Muscle of arm (tissue), 12 donors: ENCODE data around the gene ANKRD23. TPM values are rescaled to one million over a fixed set of nuclear protein-coding genes. Genes with fewer than 3 reads are reported as not detected.
"Not testable (repeated sequence)": the region's sequence is repeated elsewhere in the genome, so short reads cannot be mapped to it uniquely, and the experiment has no call there.

ENCODE experiments used
- DNase-seq: peaks from one replicate; pipeline ENCODE4 v3.0.0-alpha.2; 2013
- polyA plus RNA-seq, 12 donors: library from polyadenylated mRNA; unstranded; fragments of 120-200 nt; gene quantifications; one replicate each; pipeline ENCODE4 v1.2.1, GENCODE V29; 2013; ENCODE audit not compliant: insufficient read length in 12 of 12

The ANKRD23 gene
- polyA plus RNA-seq, 12 donors, result 2.9 to 594 (median 13.9) TPM; not detected in 1

GRCh38 chr2:96865654-96866053 is 21.8 kb upstream of the ANKRD23 start:
- no peak for DNase-seq

- DNase-seq, result no peak
Measured at GRCh38 chr2:96864343-96865091, 20.7 kb upstream of the ANKRD23 start.

- DNase-seq, result no peak
Measured at GRCh38 chr2:96863575-96864342, 19.9 kb upstream of the ANKRD23 start.

GRCh38 chr2:96863056-96863455 is 19.2 kb upstream of the ANKRD23 start:
- DNase-seq, result not testable (repeated sequence)

- DNase-seq, result no peak
Measured at GRCh38 chr2:96861074-96861473, 17.3 kb upstream of the ANKRD23 start.

GRCh38 chr2:96860065-96861029 is 16.5 kb upstream of the ANKRD23 start:
- DNase-seq, result no peak

GRCh38 chr2:96859681-96860064 is 15.9 kb upstream of the ANKRD23 start:
- DNase-seq, result no peak

GRCh38 chr2:96859099-96859649 is 15.4 kb upstream of the ANKRD23 start:
- no peak for DNase-seq

- peak; percentile 99 for DNase-seq
Measured at GRCh38 chr2:96857667-96858372, 14.0 kb upstream of the ANKRD23 start, which contains the start of gene ANKRD39. Gene ANKRD39 (minus strand): TSS chr2:96858016. CDS start chr2:96857987, 29 bp downstream.

- no peak for DNase-seq
Measured at GRCh38 chr2:96856776-96857666, 13.2 kb upstream of the ANKRD23 start.

- DNase-seq, result no peak
Measured at GRCh38 chr2:96853321-96853720, 9.5 kb upstream of the ANKRD23 start.

- DNase-seq, result no peak
Measured at GRCh38 chr2:96852667-96853066, 8.8 kb upstream of the ANKRD23 start.

GRCh38 chr2:96848264-96848663 is 4.4 kb upstream of the ANKRD23 start:
- DNase-seq, result no peak

- DNase-seq, result no peak
Measured at GRCh38 chr2:96847586-96847985, 3.8 kb upstream of the ANKRD23 start.

- DNase-seq, result no peak
Measured at GRCh38 chr2:96846825-96847224, 3.0 kb upstream of the ANKRD23 start.

GRCh38 chr2:96844405-96844808 is 586 bp upstream of the ANKRD23 start:
- no peak for DNase-seq

GRCh38 chr2:96842600-96842999 is 1.2 kb downstream of the ANKRD23 start:
- DNase-seq, result no peak

GRCh38 chr2:96841701-96842495 is 1.9 kb downstream of the ANKRD23 start:
- DNase-seq, result no peak
